IMR-90 (cell line): ENCODE data around the gene STAT5A. TPM values are rescaled to one million over a fixed set of nuclear protein-coding genes. Genes with fewer than 3 reads are reported as not detected.

ENCODE experiments used
- ATAC-seq: fragments of 200-7000 bp; cut with Tn5 transposase; 2 replicates; pipeline ENCODE4 v1.9.1; 2020; ENCODE audit warnings: low read depth, mild to moderate bottlenecking, moderate library complexity
- BruUV-seq: library from RNA; stranded (reverse); fragments of 400-500 nt; replicated peaks from 2 replicates; lab custom pipeline; 2021; lab: Mats Ljungman, UMichigan
- CTCF ChIA-PET: fragments of 300-600 bp; formaldehyde crosslinking; extraction: SDS; loops from one replicate; lab custom pipeline; 2021; ENCODE audit warnings: antibody characterized with exemption; lab: Yijun Ruan, JAX
- POLR2A ChIA-PET: fragments of 300-600 bp; sonication (Branson Sonifier 250); formaldehyde crosslinking; loops from one replicate; lab custom pipeline; 2022; ENCODE audit warnings: antibody characterized with exemption; ENCODE audit not compliant: unreplicated experiment; lab: Charles Lee
- DNase-seq: peaks from one replicate; pipeline ENCODE4 v3.0.0; 2013
- H2AFZ ChIP-seq: replicated peaks from 2 replicates; pipeline ENCODE3; 2013; ENCODE audit warnings: low read length, mild to moderate bottlenecking; ENCODE audit not compliant: poor library complexity
- H2AK5ac ChIP-seq: 2 replicates; pipeline ENCODE4 v1.6.1; 2013; ENCODE audit warnings: low read depth, low read length, inconsistent platforms
- H2AK9ac ChIP-seq: replicated peaks from 2 replicates; pipeline ENCODE3; 2013; ENCODE audit warnings: mild to moderate bottlenecking, low read depth, low read length, moderate library complexity; ENCODE audit not compliant: poor library complexity
- H2BK120ac ChIP-seq: 2 replicates; pipeline ENCODE4 v1.6.1; 2013; ENCODE audit warnings: low read depth, low read length, inconsistent platforms
- H2BK15ac ChIP-seq: 3 replicates; pipeline ENCODE4 v1.6.1; 2013; ENCODE audit warnings: low read depth, low read length, inconsistent platforms
- H2BK20ac ChIP-seq: 2 replicates; pipeline ENCODE4 v1.6.1; 2013; ENCODE audit warnings: low read depth, mild to moderate bottlenecking, inconsistent platforms, low read length, moderate library complexity
- H2BK5ac ChIP-seq: 2 replicates; pipeline ENCODE4 v1.6.1; 2013; ENCODE audit warnings: mild to moderate bottlenecking, low read depth, low read length, inconsistent platforms; ENCODE audit not compliant: poor library complexity, severe bottlenecking
- H3K14ac ChIP-seq: replicated peaks from 2 replicates; pipeline ENCODE4 v1.6.1; 2013; ENCODE audit warnings: low read depth, low read length, inconsistent platforms
- H3K18ac ChIP-seq: 2 replicates; pipeline ENCODE4 v1.6.1; 2013; ENCODE audit warnings: low read depth, low read length, control low read depth
- H3K23ac ChIP-seq: 2 replicates; pipeline ENCODE4 v1.6.1; 2013; ENCODE audit warnings: low read depth, low read length, inconsistent platforms
- H3K27ac ChIP-seq: 2 replicates; pipeline ENCODE4 v1.5.1; 2013; ENCODE audit warnings: mild to moderate bottlenecking, control low read depth, low read length; ENCODE audit not compliant: insufficient read depth
- H3K27me3 ChIP-seq: 2 replicates; pipeline ENCODE4 v1.6.1; 2013; ENCODE audit warnings: low read length; ENCODE audit not compliant: control insufficient read depth, insufficient read depth
- H3K36me3 ChIP-seq: 2 replicates; pipeline ENCODE4 v1.6.1; 2013; ENCODE audit warnings: low read length, mixed read lengths; ENCODE audit not compliant: control insufficient read depth, insufficient read depth
- H3K4ac ChIP-seq: 2 replicates; pipeline ENCODE4 v1.6.1; 2013; ENCODE audit warnings: low read depth, low read length, inconsistent platforms
- H3K4me1 ChIP-seq: 2 replicates; pipeline ENCODE4 v1.6.1; 2013; ENCODE audit warnings: low read length, mixed read lengths; ENCODE audit not compliant: control insufficient read depth, insufficient read depth
- H3K4me2 ChIP-seq: 2 replicates; pipeline ENCODE4 v1.6.1; 2013; ENCODE audit warnings: low read depth, mild to moderate bottlenecking, control low read depth, low read length, moderate library complexity
- H3K4me3 ChIP-seq: 2 replicates; pipeline ENCODE4 v1.5.1; 2013; ENCODE audit warnings: low read depth, mild to moderate bottlenecking, control low read depth, low read length, moderate library complexity; ENCODE audit not compliant: insufficient read depth
- H3K56ac ChIP-seq: 2 replicates; pipeline ENCODE4 v1.6.1; 2013; ENCODE audit warnings: low read length, inconsistent platforms; ENCODE audit not compliant: insufficient read depth; ENCODE audit errors: extremely low read depth
- H3K79me1 ChIP-seq, 2 experiments: 2 replicates each; pipeline ENCODE4 v1.6.1; 2013; ENCODE audit warnings: low read length in 2 of 2, inconsistent platforms in 1 of 2, low read depth in 1 of 2
- H3K9ac ChIP-seq: 2 replicates; pipeline ENCODE4 v1.6.1; 2013; ENCODE audit warnings: low read depth, low read length, control low read depth
- H3K9me1 ChIP-seq: 2 replicates; pipeline ENCODE4 v1.6.1; 2013; ENCODE audit warnings: low read length, inconsistent platforms; ENCODE audit not compliant: insufficient read depth
- H3K9me3 ChIP-seq: 2 replicates; pipeline ENCODE4 v1.6.1; 2013; ENCODE audit warnings: low read length; ENCODE audit not compliant: control insufficient read depth, insufficient read depth
- H4K20me1 ChIP-seq: 2 replicates; pipeline ENCODE4 v1.6.1; 2013; ENCODE audit warnings: low read length, inconsistent platforms; ENCODE audit not compliant: insufficient read depth
- H4K5ac ChIP-seq: 2 replicates; pipeline ENCODE4 v1.6.1; 2013; ENCODE audit warnings: mild to moderate bottlenecking, low read depth, low read length, control low read depth
- H4K8ac ChIP-seq, 2 experiments: 2 replicates each; pipeline ENCODE4 v1.6.1; 2013; ENCODE audit warnings: low read depth in 2 of 2, low read length in 2 of 2, control low read depth in 1 of 2, inconsistent platforms in 1 of 2
- H4K91ac ChIP-seq: 2 replicates; pipeline ENCODE4 v1.6.1; 2013; ENCODE audit warnings: low read depth, low read length, inconsistent platforms; ENCODE audit not compliant: insufficient read depth
- BHLHE40 ChIP-seq: fragments of 150-350 bp; IDR thresholded peaks from 2 replicates; pipeline ENCODE4 v1.6.1; 2016; ENCODE audit warnings: mild to moderate bottlenecking, low read depth, low read length
- CHD1 ChIP-seq: IDR thresholded peaks from 2 replicates; pipeline ENCODE4 v1.6.1; 2012; ENCODE audit warnings: low read depth, low read length, improper control_type of control experiment
- FOS ChIP-seq: fragments of 150-350 bp; IDR thresholded peaks from 2 replicates; pipeline ENCODE4 v1.6.1; 2016; ENCODE audit warnings: low read depth, low read length
- MAFK ChIP-seq: IDR thresholded peaks from 2 replicates; pipeline ENCODE4 v1.6.1; 2012; ENCODE audit warnings: low read depth, low read length, improper control_type of control experiment
- MAZ ChIP-seq: IDR thresholded peaks from 2 replicates; pipeline ENCODE4 v1.6.1; 2012; ENCODE audit warnings: low read depth, mild to moderate bottlenecking, low read length, improper control_type of control experiment, moderate library complexity, borderline replicate concordance
- NFE2L2 ChIP-seq: fragments of 150-350 bp; IDR thresholded peaks from 2 replicates; pipeline ENCODE4 v1.6.1; 2016; ENCODE audit warnings: low read depth, mild to moderate bottlenecking, low read length
- POLR2A ChIP-seq: IDR thresholded peaks from 2 replicates; pipeline ENCODE4 v1.6.1; 2012; ENCODE audit warnings: mild to moderate bottlenecking, low read depth, low read length
- RAD21 ChIP-seq: IDR thresholded peaks from 2 replicates; pipeline ENCODE4 v1.6.1; 2012; ENCODE audit warnings: low read length, improper control_type of control experiment
- WGBS, 2 experiments: methylation state at CpG; one replicate each; pipeline versions ENCODE4 v1.1.5 to v1.1.7; 2013; ENCODE audit warnings: missing lambda C conversion rate in 2 of 2; ENCODE audit not compliant: insufficient read length in 1 of 2; ENCODE audit errors: extremely low coverage in 2 of 2; 5-methylcytosine and 5-hydroxymethylcytosine counted together
- dilution Hi-C: fragments of 300-500 bp; cut with HindIII; formaldehyde crosslinking; loops from one replicate; pipeline ENCODE4 v1.14.3; 2018; ENCODE audit warnings: low sequenced_read_pairs; ENCODE audit not compliant: unreplicated experiment
- in situ Hi-C: fragments of 300-500 bp; cut with MboI; formaldehyde crosslinking; loops from 3 replicates; pipeline ENCODE4 v1.14.3; 2019; ENCODE audit warnings: low sequenced_read_pairs, inconsistent platforms, mixed read lengths
- intact Hi-C: fragments of 100-400 bp; cut with micrococcal nuclease; formaldehyde crosslinking; loops from 2 replicates; pipeline ENCODE4 v1.10.0; 2022
- polyA plus RNA-seq, 3 experiments: library from polyadenylated mRNA; depleted of rRNA; stranded (reverse); fragments of >200 nt; gene quantifications; 2 replicates each; pipeline ENCODE4 v1.2.3, GENCODE V29; 2012; ENCODE audit warnings: low replicate concordance in 1 of 3
- total RNA-seq: library from RNA; depleted of rRNA; stranded (reverse); fragments of >200 nt; gene quantifications from 2 replicates; pipeline ENCODE4 v1.2.3, GENCODE V29; 2012

Gene STAT5A
- total and polyA plus RNA-seq, 2 of the 4 experiments (the other 2 are of a cell fraction): 1.3 to 1.4 TPM

DNA sequence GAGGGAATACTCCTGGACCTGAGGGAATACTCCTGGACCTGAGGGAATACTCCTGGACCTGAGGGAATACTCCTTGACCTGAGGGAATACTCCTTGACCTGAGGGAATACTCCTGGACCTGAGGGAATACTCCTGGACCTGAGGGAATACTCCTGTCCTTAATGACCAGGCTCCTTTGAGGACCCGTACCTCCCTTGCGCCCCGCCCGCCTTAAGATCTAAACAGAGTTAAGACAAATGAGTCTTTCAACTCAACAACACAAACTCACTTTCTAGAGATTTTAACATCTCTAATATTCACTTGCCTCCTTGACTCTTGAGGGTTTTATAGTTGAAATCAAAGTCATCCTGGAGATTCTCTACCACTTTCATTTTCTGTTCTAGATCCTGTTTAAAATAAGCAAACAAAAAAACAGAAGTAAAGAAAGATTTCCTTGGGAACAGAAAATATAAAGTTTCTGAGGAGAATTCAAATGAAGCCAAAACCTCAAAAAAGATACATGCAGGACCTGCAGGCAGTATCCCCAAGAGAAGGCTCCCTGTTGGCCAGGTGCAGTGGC lies 50.2 kb downstream of the STAT5A start:
- dilution Hi-C loops (no loop called here), in situ Hi-C loops (no loop called here), intact Hi-C loops (no loop called here)
- Histone ChIP-seq H3K9ac (no peak overlapping the region), H3K27ac (no peak overlapping the region), H2AK5ac (no peak overlapping the region), H3K4ac (no peak overlapping the region), H4K8ac (no peak overlapping the region), H2AFZ (no peak overlapping the region), H3K36me3 (peaks cover 61% of the 10 kb centered on the region), H3K4me1 (peaks cover 16% of the 10 kb centered on the region), H3K9me1 (peaks cover 15% of the 10 kb centered on the region), H2BK15ac (no peak overlapping the region), H3K79me1 (peaks cover 31 to 65% of the 10 kb centered on the region in 2 experiments), H3K27me3 (no peaks in the 10 kb centered on the region), H2BK20ac (no peak overlapping the region), H3K14ac (no peak overlapping the region), H4K91ac (no peak overlapping the region), H3K56ac (no peak overlapping the region), H2AK9ac (no peak overlapping the region), H3K9me3 (no peaks in the 10 kb centered on the region), H2BK5ac (no peak overlapping the region), H4K5ac (no peak overlapping the region), H3K4me3 (no peak overlapping the region), H4K20me1 (peaks cover 27% of the 10 kb centered on the region; the same call in 1 of the 2 replicates), H3K4me2 (no peak overlapping the region), H2BK120ac (no peak overlapping the region), H3K23ac (no peak overlapping the region), H3K18ac (no peak overlapping the region)
- CTCF ChIA-PET: no interaction called here
- WGBS, 2 experiments: no CpG with 5 or more reads among the region's 4 CpGs
- DNase-seq (no peak), ATAC-seq (no peak)
- no peak for TF ChIP-seq MAFK
- TF ChIP-seq RAD21: no peak
- no peak for TF ChIP-seq CHD1
- no peak for TF ChIP-seq BHLHE40
- TF ChIP-seq POLR2A: no peak
- TF ChIP-seq NFE2L2: no peak
- TF ChIP-seq FOS: no peak
- no peak for TF ChIP-seq MAZ
- POLR2A ChIA-PET: no interaction called here
- no TSS peak for BruUV-seq
